Neural progenitor cell (in vitro differentiated cells): ENCODE data around the gene CCDC51. TPM values are rescaled to one million over a fixed set of nuclear protein-coding genes. Genes with fewer than 3 reads are reported as not detected.

Source experiments
- DNase-seq: peaks from one replicate; pipeline ENCODE4 v3.0.0-alpha.2; 2016; ENCODE audit warnings: low spot score
- H2AFZ ChIP-seq: fragments of 200-600 bp; sonication (generic); replicated peaks from 2 replicates; pipeline ENCODE4 v1.6.1; 2016; ENCODE audit warnings: antibody characterized with exemption
- H3F3A ChIP-seq: fragments of 200-600 bp; sonication (generic); 2 replicates; pipeline ENCODE4 v1.6.1; 2016; ENCODE audit warnings: antibody characterized with exemption, low read depth
- H3K27ac ChIP-seq: fragments of 200-600 bp; sonication (generic); 2 replicates; pipeline ENCODE4 v1.5.1; 2016; ENCODE audit warnings: mild to moderate bottlenecking
- H3K27me3 ChIP-seq: fragments of 200-600 bp; sonication (generic); 2 replicates; pipeline ENCODE4 v1.6.1; 2016; ENCODE audit warnings: mild to moderate bottlenecking, moderate library complexity
- H3K36me3 ChIP-seq: fragments of 200-600 bp; sonication (generic); 2 replicates; pipeline ENCODE4 v1.5.1; 2016
- H3K4me1 ChIP-seq: fragments of 200-600 bp; sonication (generic); 2 replicates; pipeline ENCODE4 v1.6.1; 2016; ENCODE audit warnings: mixed run types
- H3K4me2 ChIP-seq: fragments of 200-600 bp; sonication (generic); 2 replicates; pipeline ENCODE4 v1.6.1; 2016
- H3K4me3 ChIP-seq: fragments of 200-600 bp; sonication (generic); 2 replicates; pipeline ENCODE4 v1.5.1; 2016
- H3K79me2 ChIP-seq: fragments of 200-600 bp; sonication (generic); 2 replicates; pipeline ENCODE4 v1.6.1; 2016; ENCODE audit warnings: low read depth
- H3K9ac ChIP-seq: fragments of 200-600 bp; sonication (generic); 2 replicates; pipeline ENCODE4 v1.6.1; 2016
- H3K9me3 ChIP-seq: fragments of 200-600 bp; sonication (generic); 2 replicates; pipeline ENCODE4 v1.5.1; 2016; ENCODE audit warnings: low read depth
- H4K20me1 ChIP-seq: fragments of 200-600 bp; sonication (generic); 2 replicates; pipeline ENCODE4 v1.6.1; 2016; ENCODE audit warnings: low read depth
- H3K27ac Mint-ChIP-seq: 3 replicates; pipeline ENCODE4 v1.8.0; 2021; ENCODE audit warnings: mixed read lengths
- H3K27me3 Mint-ChIP-seq: 2 replicates; pipeline ENCODE4 v1.8.0; 2022; ENCODE audit warnings: low read depth, mild to moderate bottlenecking, inconsistent platforms, moderate library complexity, mixed read lengths; ENCODE audit not compliant: insufficient read depth
- H3K36me3 Mint-ChIP-seq: 3 replicates; pipeline ENCODE4 v1.8.0; 2021; ENCODE audit warnings: mixed read lengths
- H3K4me1 Mint-ChIP-seq: 3 replicates; pipeline ENCODE4 v1.8.0; 2021; ENCODE audit warnings: mixed read lengths
- H3K4me3 Mint-ChIP-seq: 3 replicates; pipeline ENCODE4 v1.8.0; 2021; ENCODE audit warnings: mild to moderate bottlenecking, moderate library complexity, mixed read lengths
- H3K9me3 Mint-ChIP-seq: 3 replicates; pipeline ENCODE4 v1.8.0; 2020; ENCODE audit warnings: mixed read lengths
- EZH2 ChIP-seq: fragments of 200-600 bp; sonication (generic); IDR thresholded peaks from 2 replicates; pipeline ENCODE4 v1.6.1; 2017; ENCODE audit warnings: antibody characterized with exemption, mild to moderate bottlenecking, moderate library complexity
- EZH2phosphoT487 ChIP-seq: fragments of 200-600 bp; sonication (generic); IDR thresholded peaks from 2 replicates; pipeline ENCODE4 v1.6.1; 2017; ENCODE audit warnings: antibody characterized with exemption
- total RNA-seq: library from RNA; depleted of rRNA; stranded (reverse); fragments of >200 nt; gene quantifications from 2 replicates; pipeline ENCODE4 v1.2.3, GENCODE V29; 2015; ENCODE audit warnings: low replicate concordance
- TF ChIP-seq, protein P1 (sequence below): fragments of 200-600 bp; sonication (generic); IDR thresholded peaks from 2 replicates; pipeline ENCODE4 v1.5.1; 2017; ENCODE audit warnings: antibody characterized with exemption, mild to moderate bottlenecking

The CCDC51 gene
- total RNA-seq, 1 donor from 2014 or later: 13.9 TPM

DNA sequence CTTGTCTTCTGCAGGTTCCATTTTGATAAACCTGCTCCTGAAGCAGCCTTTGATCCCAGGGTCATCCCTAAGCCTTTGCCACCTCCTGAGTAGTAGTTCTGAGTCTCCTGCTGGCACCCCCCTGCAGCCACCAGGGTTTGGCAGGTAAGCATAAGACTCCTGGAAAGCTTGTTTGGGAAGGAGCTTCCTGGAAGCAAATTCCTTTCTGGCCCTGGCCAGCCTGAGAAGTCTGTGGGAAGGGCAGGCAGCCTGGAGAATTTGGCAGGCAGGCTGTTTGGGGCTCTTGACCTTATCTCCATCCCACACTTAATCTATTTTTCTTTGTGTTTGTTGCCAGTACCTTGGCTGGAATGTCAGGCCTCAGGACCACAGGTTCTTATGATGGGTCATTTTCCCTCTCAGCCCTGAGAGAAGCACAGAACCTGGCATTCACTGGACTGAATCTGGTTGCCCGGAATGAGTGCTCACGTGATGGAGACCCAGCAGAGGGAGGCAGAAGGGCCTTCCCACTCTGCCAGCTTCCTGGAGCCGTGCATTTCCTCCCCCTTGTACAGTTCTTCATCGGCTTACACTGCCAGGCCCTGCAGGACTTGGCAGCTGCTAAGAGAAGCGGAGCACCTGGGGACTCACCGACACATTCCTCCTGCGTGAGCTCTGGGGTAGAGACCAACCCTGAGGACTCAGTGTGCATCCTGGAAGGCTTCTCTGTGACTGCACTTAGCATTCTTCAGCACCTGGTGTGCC is 20.0 kb upstream of the CCDC51 start:
- Mint-ChIP-seq H3K27ac (no peak overlapping the region), H3K4me3 (no peak overlapping the region), H3K36me3 (peaks cover 5% of the 10 kb centered on the region), H3K27me3 (peaks cover 5% of the 10 kb centered on the region), H3K9me3 (no peaks in the 10 kb centered on the region), H3K4me1 (no peaks in the 10 kb centered on the region)
- Histone ChIP-seq H3K9me3 (no peaks in the 10 kb centered on the region), H3K79me2 (no peaks in the 10 kb centered on the region), H3K27ac (no peak overlapping the region), H3K4me2 (no peak overlapping the region), H3F3A (peaks cover 4% of the 10 kb centered on the region), H3K4me1 (no peaks in the 10 kb centered on the region), H3K36me3 (no peaks in the 10 kb centered on the region), H3K27me3 (no peaks in the 10 kb centered on the region), H3K4me3 (no peak overlapping the region), H4K20me1 (no peaks in the 10 kb centered on the region), H2AFZ (no peak overlapping the region), H3K9ac (no peak overlapping the region)
- no peak for DNase-seq
- TF ChIP-seq, protein P1, sequence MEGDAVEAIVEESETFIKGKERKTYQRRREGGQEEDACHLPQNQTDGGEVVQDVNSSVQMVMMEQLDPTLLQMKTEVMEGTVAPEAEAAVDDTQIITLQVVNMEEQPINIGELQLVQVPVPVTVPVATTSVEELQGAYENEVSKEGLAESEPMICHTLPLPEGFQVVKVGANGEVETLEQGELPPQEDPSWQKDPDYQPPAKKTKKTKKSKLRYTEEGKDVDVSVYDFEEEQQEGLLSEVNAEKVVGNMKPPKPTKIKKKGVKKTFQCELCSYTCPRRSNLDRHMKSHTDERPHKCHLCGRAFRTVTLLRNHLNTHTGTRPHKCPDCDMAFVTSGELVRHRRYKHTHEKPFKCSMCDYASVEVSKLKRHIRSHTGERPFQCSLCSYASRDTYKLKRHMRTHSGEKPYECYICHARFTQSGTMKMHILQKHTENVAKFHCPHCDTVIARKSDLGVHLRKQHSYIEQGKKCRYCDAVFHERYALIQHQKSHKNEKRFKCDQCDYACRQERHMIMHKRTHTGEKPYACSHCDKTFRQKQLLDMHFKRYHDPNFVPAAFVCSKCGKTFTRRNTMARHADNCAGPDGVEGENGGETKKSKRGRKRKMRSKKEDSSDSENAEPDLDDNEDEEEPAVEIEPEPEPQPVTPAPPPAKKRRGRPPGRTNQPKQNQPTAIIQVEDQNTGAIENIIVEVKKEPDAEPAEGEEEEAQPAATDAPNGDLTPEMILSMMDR: no peak
- TF ChIP-seq EZH2 (no peak), EZH2phosphoT487 (no peak)

DNA sequence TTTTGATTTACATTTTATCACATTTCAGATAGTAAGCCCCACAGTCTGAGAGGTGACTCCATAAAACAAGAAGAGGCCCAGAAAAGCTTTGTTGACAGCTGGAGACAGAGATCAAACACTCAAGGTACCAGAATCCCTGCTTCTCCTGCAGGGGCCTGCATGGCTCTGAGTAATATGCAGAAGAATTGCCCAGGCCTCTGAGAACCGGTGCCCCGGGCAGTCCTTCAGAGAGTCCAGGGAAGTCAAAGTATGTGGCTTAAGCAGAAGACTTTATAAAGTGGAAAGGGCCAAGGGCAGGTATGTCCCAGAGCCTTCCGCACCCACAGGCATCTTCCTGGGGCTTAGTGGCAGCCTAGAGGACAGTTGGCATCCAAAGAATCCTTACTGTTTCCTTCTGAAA is 19.4 kb upstream of the CCDC51 start:
- Histone ChIP-seq H3K27ac (no peak overlapping the region), H3F3A (no peaks in the 10 kb centered on the region)

DNA sequence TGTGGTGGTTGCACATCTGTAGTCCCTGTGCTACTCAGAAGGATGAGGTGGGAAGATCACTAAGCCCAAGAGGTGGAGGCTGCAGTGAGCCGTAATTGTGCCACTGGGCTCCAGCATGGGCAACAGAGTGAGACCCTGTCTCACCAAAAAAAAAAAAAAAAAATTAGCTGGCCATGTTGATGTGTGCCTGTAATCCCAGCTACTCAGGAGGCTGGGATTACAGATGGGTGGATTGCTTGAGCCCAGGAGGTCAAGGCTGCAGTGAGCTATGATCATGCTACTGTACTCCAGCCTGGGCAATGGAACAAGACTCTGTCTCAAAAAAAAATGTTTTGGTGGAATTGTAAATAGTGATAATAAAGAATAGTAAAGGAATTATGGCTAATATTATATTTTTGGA is 16.5 kb upstream of the CCDC51 start:
- Histone ChIP-seq H2AFZ (no peak overlapping the region), H3F3A (no peaks in the 10 kb centered on the region), H3K27ac (no peak overlapping the region), H3K4me3 (no peak overlapping the region), H3K27me3 (no peaks in the 10 kb centered on the region), H3K4me2 (no peak overlapping the region), H3K4me1 (no peaks in the 10 kb centered on the region), H3K36me3 (peaks cover 6% of the 10 kb centered on the region), H3K79me2 (no peaks in the 10 kb centered on the region), H4K20me1 (no peaks in the 10 kb centered on the region), H3K9me3 (no peaks in the 10 kb centered on the region), H3K9ac (no peak overlapping the region)
- Mint-ChIP-seq H3K4me3 (no peak overlapping the region), H3K27me3 (no peaks in the 10 kb centered on the region), H3K4me1 (no peaks in the 10 kb centered on the region), H3K27ac (no peak overlapping the region), H3K36me3 (peaks cover 18% of the 10 kb centered on the region), H3K9me3 (no peaks in the 10 kb centered on the region)
- no peak for DNase-seq
- TF ChIP-seq EZH2phosphoT487 (no peak), EZH2 (no peak)
- TF ChIP-seq, protein P1: no peak

More for the DNA sequence above, 19.4 kb upstream of the CCDC51 start:
- Histone ChIP-seq H3K4me1 (no peaks in the 10 kb centered on the region), H3K27me3 (no peaks in the 10 kb centered on the region), H2AFZ (no peak overlapping the region), H3K9me3 (no peaks in the 10 kb centered on the region), H3K4me2 (no peak overlapping the region), H3K4me3 (no peak overlapping the region), H4K20me1 (no peaks in the 10 kb centered on the region), H3K36me3 (peaks cover 1% of the 10 kb centered on the region), H3K79me2 (no peaks in the 10 kb centered on the region), H3K9ac (no peak overlapping the region)
- Mint-ChIP-seq H3K27ac (no peak overlapping the region), H3K4me1 (no peaks in the 10 kb centered on the region), H3K9me3 (no peaks in the 10 kb centered on the region), H3K36me3 (peaks cover 8% of the 10 kb centered on the region), H3K27me3 (peaks cover 5% of the 10 kb centered on the region), H3K4me3 (no peak overlapping the region)
- DNase-seq: no peak
- TF ChIP-seq EZH2 (no peak), EZH2phosphoT487 (no peak)
- TF ChIP-seq, protein P1: no peak
